ENCODE data around the gene MEF2A.
A peak's percentile ranks its signal among the peaks of the same experiment; 100 is the strongest.

MEF2A gene

GRCh38 chr15:99613481-99613880 is 47.7 kb downstream of the MEF2A start:
- Histone ChIP-seq H3K4me1 (ENCODE audit: control insufficient read depth, insufficient read depth, low read length) (peaks cover 12% of the 10 kb centered on the region), H3K4me2 (ENCODE audit: low read length) (no peak overlapping the region), H3K9me3 (replicated peaks; ENCODE audit: low read length) (no peaks in the 10 kb centered on the region), H3K36me3 (ENCODE audit: insufficient read depth, low read length) (no peaks in the 10 kb centered on the region), H3K9ac (ENCODE audit: low read depth, low read length) (no peak overlapping the region), H3K27me3 (ENCODE audit: control insufficient read depth, insufficient read depth, low read length) (no peaks in the 10 kb centered on the region), H3K4me3 (ENCODE audit: low read length) (no peak overlapping the region)

GRCh38 chr15:99613887-99614647 is 48.3 kb downstream of the MEF2A start:
- peaks cover 14% of the 10 kb centered on the region for H3K4me1 ChIP-seq (ENCODE audit: control insufficient read depth, insufficient read depth, low read length)
- no peak overlapping the region for H3K9ac ChIP-seq (ENCODE audit: low read depth, low read length)
- H3K9me3 ChIP-seq (replicated peaks; ENCODE audit: low read length) = no peaks in the 10 kb centered on the region
- H3K4me3 ChIP-seq (ENCODE audit: low read length) = no peak overlapping the region
- no peaks in the 10 kb centered on the region for H3K27me3 ChIP-seq (ENCODE audit: control insufficient read depth, insufficient read depth, low read length)
- H3K36me3 ChIP-seq (ENCODE audit: insufficient read depth, low read length) = no peaks in the 10 kb centered on the region
- no peak overlapping the region for H3K4me2 ChIP-seq (ENCODE audit: low read length)

DNA sequence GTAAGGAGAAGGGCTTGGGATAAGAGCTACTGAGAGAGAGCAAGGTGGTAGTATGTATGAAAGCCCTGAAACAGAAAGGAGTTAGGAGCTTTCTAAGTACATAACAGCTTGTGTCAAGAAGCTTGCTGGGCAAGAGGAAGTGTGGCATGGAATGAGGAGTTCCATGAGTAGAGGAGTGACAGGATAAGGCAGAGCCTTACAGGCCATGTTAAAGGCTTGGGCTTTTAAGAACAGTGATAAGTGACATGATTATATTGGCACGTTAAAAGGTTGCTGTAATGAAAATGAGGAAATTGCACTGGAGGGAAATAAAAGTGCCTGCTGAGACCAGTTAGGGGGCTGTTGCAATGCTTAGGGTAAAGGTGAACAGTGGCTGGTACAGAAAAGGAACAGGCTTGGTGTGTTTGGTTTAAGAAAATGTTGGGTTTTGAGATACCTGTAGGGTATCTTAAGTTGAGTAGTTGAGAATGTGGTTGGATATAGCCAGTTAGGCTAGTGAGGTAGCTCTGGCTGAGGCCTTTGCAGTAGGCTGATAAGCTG is 49.0 kb downstream of the MEF2A start:
- Histone ChIP-seq H3K9ac (ENCODE audit: low read depth, low read length) (no peak overlapping the region), H3K4me2 (ENCODE audit: low read length) (no peak overlapping the region), H3K4me1 (ENCODE audit: control insufficient read depth, insufficient read depth, low read length) (peaks cover 21% of the 10 kb centered on the region), H3K27me3 (ENCODE audit: control insufficient read depth, insufficient read depth, low read length) (no peaks in the 10 kb centered on the region), H3K4me3 (ENCODE audit: low read length) (no peak overlapping the region), H3K36me3 (ENCODE audit: insufficient read depth, low read length) (no peaks in the 10 kb centered on the region), H3K9me3 (replicated peaks; ENCODE audit: low read length) (no peaks in the 10 kb centered on the region)

DNA sequence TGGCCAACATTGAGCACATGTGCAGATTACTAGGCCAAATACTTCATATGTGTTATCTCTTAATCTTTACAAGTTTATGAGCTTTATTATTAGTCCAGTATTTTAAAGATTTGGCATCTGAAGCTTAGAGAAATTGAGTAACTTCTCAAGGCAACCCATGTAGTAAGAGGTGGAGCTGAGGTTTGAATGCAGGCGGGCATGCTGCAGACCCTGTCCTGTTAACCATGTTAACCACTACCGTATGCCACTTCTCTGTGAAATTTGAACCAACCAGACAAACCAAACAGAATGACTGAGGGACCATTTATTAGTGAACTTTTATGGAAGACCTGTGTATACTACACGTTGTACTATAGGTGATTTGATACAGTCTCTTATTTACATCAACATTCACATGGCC is 49.7 kb downstream of the MEF2A start:
- Histone ChIP-seq H3K4me3 (ENCODE audit: low read length) (no peak overlapping the region), H3K4me1 (ENCODE audit: control insufficient read depth, insufficient read depth, low read length) (peaks cover 22% of the 10 kb centered on the region)

GRCh38 chr15:99616129-99616528 is 50.3 kb downstream of the MEF2A start:
- peaks cover 22% of the 10 kb centered on the region for H3K4me1 ChIP-seq (ENCODE audit: control insufficient read depth, insufficient read depth, low read length)
- H3K4me2 ChIP-seq (ENCODE audit: low read length) = no peak overlapping the region
- no peaks in the 10 kb centered on the region for H3K9me3 ChIP-seq (replicated peaks; ENCODE audit: low read length)

More for the DNA sequence above, 49.7 kb downstream of the MEF2A start:
- H3K9ac ChIP-seq (ENCODE audit: low read depth, low read length) = no peak overlapping the region
- no peaks in the 10 kb centered on the region for H3K36me3 ChIP-seq (ENCODE audit: insufficient read depth, low read length)
- H3K9me3 ChIP-seq (replicated peaks; ENCODE audit: low read length) = no peaks in the 10 kb centered on the region
- no peaks in the 10 kb centered on the region for H3K27me3 ChIP-seq (ENCODE audit: control insufficient read depth, insufficient read depth, low read length)
- H3K4me2 ChIP-seq (ENCODE audit: low read length) = no peak overlapping the region

DNA sequence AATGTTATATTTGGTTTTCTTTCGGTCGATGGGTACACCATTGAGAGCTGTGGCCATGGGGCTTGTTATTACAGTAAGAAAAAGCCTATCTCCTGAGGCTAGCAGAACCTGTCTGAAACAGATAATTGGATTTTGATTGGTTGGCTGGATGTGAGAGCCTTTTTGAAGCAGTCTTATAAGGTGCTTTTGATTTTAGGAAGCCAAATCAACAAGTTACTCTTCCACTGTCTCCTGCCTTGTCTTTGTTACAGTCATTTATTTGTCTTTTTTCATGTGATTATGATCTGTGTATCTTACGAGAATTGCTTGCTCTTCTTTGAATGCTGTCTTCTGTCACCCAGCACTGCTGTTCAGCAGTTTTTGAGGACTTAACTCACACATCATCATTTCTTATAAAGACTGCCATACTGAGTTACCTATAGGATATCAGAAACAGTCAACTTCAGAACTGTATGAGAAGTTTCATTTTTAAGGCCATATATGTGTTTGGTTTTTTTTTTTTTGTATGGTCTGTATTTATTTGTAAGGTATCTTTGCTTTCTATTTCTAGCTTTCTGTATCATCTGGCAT is 51.1 kb downstream of the MEF2A start:
- Histone ChIP-seq H3K4me1 (ENCODE audit: control insufficient read depth, insufficient read depth, low read length) (peaks cover 22% of the 10 kb centered on the region), H3K9me3 (replicated peaks; ENCODE audit: low read length) (no peaks in the 10 kb centered on the region), H3K4me3 (ENCODE audit: low read length) (no peak overlapping the region), H3K27me3 (ENCODE audit: control insufficient read depth, insufficient read depth, low read length) (no peaks in the 10 kb centered on the region), H3K9ac (ENCODE audit: low read depth, low read length) (no peak overlapping the region), H3K4me2 (ENCODE audit: low read length) (no peak overlapping the region), H3K36me3 (ENCODE audit: insufficient read depth, low read length) (no peaks in the 10 kb centered on the region)

More at GRCh38 chr15:99616129-99616528, 50.3 kb downstream of the MEF2A start:
- no peaks in the 10 kb centered on the region for H3K36me3 ChIP-seq (ENCODE audit: insufficient read depth, low read length)
- no peak overlapping the region for H3K4me3 ChIP-seq (ENCODE audit: low read length)
- no peak overlapping the region for H3K9ac ChIP-seq (ENCODE audit: low read depth, low read length)
- H3K27me3 ChIP-seq (ENCODE audit: control insufficient read depth, insufficient read depth, low read length) = no peaks in the 10 kb centered on the region

- Histone ChIP-seq H3K4me2 (ENCODE audit: low read length) (peak overlapping the region; percentile 36), H3K4me3 (ENCODE audit: low read length) (peak overlapping the region; percentile 11), H3K9ac (ENCODE audit: low read depth, low read length) (no peak overlapping the region), H3K27me3 (ENCODE audit: control insufficient read depth, insufficient read depth, low read length) (no peaks in the 10 kb centered on the region), H3K4me1 (ENCODE audit: control insufficient read depth, insufficient read depth, low read length) (peaks cover 21% of the 10 kb centered on the region), H3K36me3 (ENCODE audit: insufficient read depth, low read length) (no peaks in the 10 kb centered on the region), H3K9me3 (replicated peaks; ENCODE audit: low read length) (no peaks in the 10 kb centered on the region)
Observed at GRCh38 chr15:99618941-99619411, 53.2 kb downstream of the MEF2A start.

- H3K4me3 ChIP-seq (ENCODE audit: low read length) = no peak overlapping the region
- H3K9me3 ChIP-seq (replicated peaks; ENCODE audit: low read length) = no peaks in the 10 kb centered on the region
- H3K36me3 ChIP-seq (ENCODE audit: insufficient read depth, low read length) = no peaks in the 10 kb centered on the region
- H3K27me3 ChIP-seq (ENCODE audit: control insufficient read depth, insufficient read depth, low read length) = no peaks in the 10 kb centered on the region
- no peak overlapping the region for H3K4me2 ChIP-seq (ENCODE audit: low read length)
- no peak overlapping the region for H3K9ac ChIP-seq (ENCODE audit: low read depth, low read length)
- H3K4me1 ChIP-seq (ENCODE audit: control insufficient read depth, insufficient read depth, low read length) = peaks cover 13% of the 10 kb centered on the region
Observed at GRCh38 chr15:99619712-99620111, 53.9 kb downstream of the MEF2A start.

DNA sequence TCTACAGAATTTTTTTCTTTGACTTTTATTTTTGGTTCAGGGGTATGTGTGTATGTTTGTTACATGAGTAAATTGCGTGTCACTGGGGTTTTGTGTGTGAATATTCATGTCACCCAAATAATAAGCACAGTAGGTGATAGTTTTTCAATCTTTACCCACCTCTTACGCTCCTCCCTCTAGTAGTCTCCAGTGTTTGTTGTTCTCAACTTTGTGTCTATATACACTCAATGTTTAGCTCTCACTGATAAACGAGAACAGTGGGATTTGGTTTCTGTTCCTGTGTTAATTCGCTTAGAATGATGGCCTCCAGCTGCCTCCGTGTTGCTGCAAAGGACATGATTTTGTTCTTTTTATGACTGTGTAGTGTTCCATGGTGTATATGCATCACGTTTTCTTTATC is 54.4 kb downstream of the MEF2A start:
- H3K36me3 ChIP-seq (ENCODE audit: insufficient read depth, low read length) = no peaks in the 10 kb centered on the region
- H3K9ac ChIP-seq (ENCODE audit: low read depth, low read length) = no peak overlapping the region
- H3K9me3 ChIP-seq (replicated peaks; ENCODE audit: low read length) = no peaks in the 10 kb centered on the region
- no peak overlapping the region for H3K4me3 ChIP-seq (ENCODE audit: low read length)
- H3K4me2 ChIP-seq (ENCODE audit: low read length) = no peak overlapping the region
- peaks cover 11% of the 10 kb centered on the region for H3K4me1 ChIP-seq (ENCODE audit: control insufficient read depth, insufficient read depth, low read length)
- no peaks in the 10 kb centered on the region for H3K27me3 ChIP-seq (ENCODE audit: control insufficient read depth, insufficient read depth, low read length)

DNA sequence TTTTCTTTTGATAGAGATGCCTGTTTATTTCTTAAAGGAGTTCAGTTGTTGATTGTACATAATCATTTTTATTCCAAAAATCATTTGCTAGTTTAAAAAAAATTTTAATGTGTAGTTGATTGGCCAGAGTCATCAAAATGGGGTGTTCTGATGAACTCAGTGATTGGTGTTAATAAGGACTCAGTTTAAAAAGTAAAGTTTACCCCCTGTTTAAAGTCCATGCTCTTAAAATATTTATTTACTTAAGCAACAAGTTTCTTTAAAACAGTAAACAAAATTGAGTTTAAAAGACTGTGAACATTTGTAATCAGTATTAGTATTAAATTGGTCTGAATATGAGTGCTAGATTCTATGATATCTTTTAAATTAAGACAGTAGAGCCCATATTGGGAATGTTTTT is 56.0 kb downstream of the MEF2A start:
- H3K4me3 ChIP-seq (ENCODE audit: low read length) = no peak overlapping the region
- no peaks in the 10 kb centered on the region for H3K9me3 ChIP-seq (replicated peaks; ENCODE audit: low read length)
- no peaks in the 10 kb centered on the region for H3K27me3 ChIP-seq (ENCODE audit: control insufficient read depth, insufficient read depth, low read length)
- H3K4me2 ChIP-seq (ENCODE audit: low read length) = no peak overlapping the region
- no peak overlapping the region for H3K9ac ChIP-seq (ENCODE audit: low read depth, low read length)
- H3K4me1 ChIP-seq (ENCODE audit: control insufficient read depth, insufficient read depth, low read length) = peaks cover 11% of the 10 kb centered on the region
- no peaks in the 10 kb centered on the region for H3K36me3 ChIP-seq (ENCODE audit: insufficient read depth, low read length)

GRCh38 chr15:99628374-99629001 is 62.7 kb downstream of the MEF2A start:
- H3K27me3 ChIP-seq (ENCODE audit: control insufficient read depth, insufficient read depth, low read length) = no peaks in the 10 kb centered on the region
- no peak overlapping the region for H3K4me3 ChIP-seq (ENCODE audit: low read length)
- peaks cover 10% of the 10 kb centered on the region for H3K4me1 ChIP-seq (ENCODE audit: control insufficient read depth, insufficient read depth, low read length)
- H3K9ac ChIP-seq (ENCODE audit: low read depth, low read length) = no peak overlapping the region
- H3K4me2 ChIP-seq (ENCODE audit: low read length) = no peak overlapping the region
- no peaks in the 10 kb centered on the region for H3K9me3 ChIP-seq (replicated peaks; ENCODE audit: low read length)
- no peaks in the 10 kb centered on the region for H3K36me3 ChIP-seq (ENCODE audit: insufficient read depth, low read length)
